Prostate gland (tissue), 2 donors: ENCODE data around the gene ADAMTS14. TPM values are rescaled to one million over a fixed set of nuclear protein-coding genes. Genes with fewer than 3 reads are reported as not detected.
"Not testable (repeated sequence)": the region's sequence is repeated elsewhere in the genome, so short reads cannot be mapped to it uniquely, and the experiment has no call there.

Experiments used
- DNase-seq: peaks from one replicate; pipeline ENCODE4 v3.0.0-alpha.2; 2019; ENCODE audit warnings: low spot score
- H3K27ac ChIP-seq, 2 donors: fragments of 200-600 bp; sonication (generic); 2 replicates each; pipeline ENCODE4 v1.5.1; 2017 to 2019
- H3K27me3 ChIP-seq: fragments of 200-600 bp; sonication (generic); replicated peaks from 2 replicates; pipeline ENCODE4 v1.5.1; 2019; ENCODE audit not compliant: insufficient read depth
- H3K36me3 ChIP-seq, 2 donors: fragments of 200-600 bp; sonication (generic); 1 replicate in 1 of 2; 2 replicates in 1 of 2; pipeline versions ENCODE4 v1.5.1 to v1.8.1; 2017 to 2019
- H3K4me1 ChIP-seq: fragments of 200-600 bp; sonication (generic); replicated peaks from 2 replicates; pipeline ENCODE4 v1.5.1; 2019
- H3K4me3 ChIP-seq, 2 donors: fragments of 200-600 bp; sonication (generic); 2 replicates each; pipeline ENCODE4 v1.5.1; 2017 to 2019
- H3K9me3 ChIP-seq: fragments of 200-600 bp; sonication (generic); 2 replicates; pipeline ENCODE4 v1.5.1; 2017
- POLR2A ChIP-seq: fragments of 450-650 bp; IDR thresholded peaks from one replicate; pipeline ENCODE4 v1.6.1; 2016; ENCODE audit warnings: antibody characterized with exemption, mild to moderate bottlenecking
- POLR2AphosphoS5 ChIP-seq: sonication (generic); formaldehyde crosslinking; IDR thresholded peaks from one replicate; pipeline ENCODE4 v1.6.1; 2017; ENCODE audit warnings: antibody characterized with exemption
- WGBS: methylation state at CpG from one replicate; pipeline ENCODE4 v1.1.5; 2018; 5-methylcytosine and 5-hydroxymethylcytosine counted together
- intact Hi-C: fragments of 100-400 bp; cut with DNase I; formaldehyde crosslinking; loops from one replicate; pipeline ENCODE4 v1.14.2; 2022
- total RNA-seq, 2 donors: library from RNA; depleted of rRNA; stranded (reverse); fragments of >200 nt; gene quantifications; one replicate each; pipeline ENCODE4 v1.1.0, GENCODE V29; 2016
- TF ChIP-seq, protein P1 (sequence below), 4 experiments: fragments of 200-600 bp in 2 of 4; fragments of 450-650 bp in 2 of 4; sonication (generic) in 2 of 4; IDR thresholded peaks; 1 replicate in 3 of 4; 2 replicates in 1 of 4; pipeline ENCODE4 v1.5.1; 2016 to 2019; ENCODE audit warnings: antibody characterized with exemption in 4 of 4, mild to moderate bottlenecking in 2 of 4, moderate library complexity in 2 of 4

The ADAMTS14 gene
- total RNA-seq, 2 donors from 2014 or later: 0.28 TPM; not detected in 1

DNA sequence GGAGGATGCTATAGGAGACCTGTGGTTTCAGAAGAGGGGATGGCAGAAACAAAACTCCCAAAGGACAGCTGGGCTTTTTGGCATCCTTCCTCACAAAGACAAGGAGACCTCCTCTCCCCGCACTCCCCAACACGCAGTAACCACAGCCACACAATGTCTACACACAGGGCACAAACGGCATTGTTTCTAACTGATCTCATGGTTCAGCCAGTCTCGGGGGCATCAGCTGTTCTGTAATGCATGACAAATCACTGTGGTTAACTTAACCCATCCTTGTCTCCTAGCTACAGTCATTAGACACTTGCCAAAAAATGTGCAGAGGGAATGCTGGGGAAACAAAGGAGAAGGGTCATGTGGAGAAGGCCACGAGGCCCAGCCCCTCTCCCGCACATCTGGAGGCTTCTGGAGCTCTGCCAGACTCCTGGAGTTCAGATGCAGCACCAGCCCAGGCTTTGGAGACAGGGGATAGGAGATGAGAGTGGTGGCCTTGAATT, 7.6 kb upstream of the ADAMTS14 start:
- H3K9me3 ChIP-seq: no peaks in the 10 kb centered on the region
- TF ChIP-seq, protein P1, sequence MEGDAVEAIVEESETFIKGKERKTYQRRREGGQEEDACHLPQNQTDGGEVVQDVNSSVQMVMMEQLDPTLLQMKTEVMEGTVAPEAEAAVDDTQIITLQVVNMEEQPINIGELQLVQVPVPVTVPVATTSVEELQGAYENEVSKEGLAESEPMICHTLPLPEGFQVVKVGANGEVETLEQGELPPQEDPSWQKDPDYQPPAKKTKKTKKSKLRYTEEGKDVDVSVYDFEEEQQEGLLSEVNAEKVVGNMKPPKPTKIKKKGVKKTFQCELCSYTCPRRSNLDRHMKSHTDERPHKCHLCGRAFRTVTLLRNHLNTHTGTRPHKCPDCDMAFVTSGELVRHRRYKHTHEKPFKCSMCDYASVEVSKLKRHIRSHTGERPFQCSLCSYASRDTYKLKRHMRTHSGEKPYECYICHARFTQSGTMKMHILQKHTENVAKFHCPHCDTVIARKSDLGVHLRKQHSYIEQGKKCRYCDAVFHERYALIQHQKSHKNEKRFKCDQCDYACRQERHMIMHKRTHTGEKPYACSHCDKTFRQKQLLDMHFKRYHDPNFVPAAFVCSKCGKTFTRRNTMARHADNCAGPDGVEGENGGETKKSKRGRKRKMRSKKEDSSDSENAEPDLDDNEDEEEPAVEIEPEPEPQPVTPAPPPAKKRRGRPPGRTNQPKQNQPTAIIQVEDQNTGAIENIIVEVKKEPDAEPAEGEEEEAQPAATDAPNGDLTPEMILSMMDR (IDR thresholded peaks at IDR 0.05): no peak
- no peak for TF ChIP-seq POLR2A
- no peaks in the 10 kb centered on the region for H3K4me1 ChIP-seq
- WGBS: 23% methylated on average over 6 of the region's 6 CpGs
- no peak overlapping the region for H3K4me3 ChIP-seq
- no peak for DNase-seq
- H3K36me3 ChIP-seq: no peaks in the 10 kb centered on the region
- peaks cover 3% of the 10 kb centered on the region for H3K27me3 ChIP-seq
- intact Hi-C loops: no loop called here
- H3K27ac ChIP-seq: no peak overlapping the region

DNA sequence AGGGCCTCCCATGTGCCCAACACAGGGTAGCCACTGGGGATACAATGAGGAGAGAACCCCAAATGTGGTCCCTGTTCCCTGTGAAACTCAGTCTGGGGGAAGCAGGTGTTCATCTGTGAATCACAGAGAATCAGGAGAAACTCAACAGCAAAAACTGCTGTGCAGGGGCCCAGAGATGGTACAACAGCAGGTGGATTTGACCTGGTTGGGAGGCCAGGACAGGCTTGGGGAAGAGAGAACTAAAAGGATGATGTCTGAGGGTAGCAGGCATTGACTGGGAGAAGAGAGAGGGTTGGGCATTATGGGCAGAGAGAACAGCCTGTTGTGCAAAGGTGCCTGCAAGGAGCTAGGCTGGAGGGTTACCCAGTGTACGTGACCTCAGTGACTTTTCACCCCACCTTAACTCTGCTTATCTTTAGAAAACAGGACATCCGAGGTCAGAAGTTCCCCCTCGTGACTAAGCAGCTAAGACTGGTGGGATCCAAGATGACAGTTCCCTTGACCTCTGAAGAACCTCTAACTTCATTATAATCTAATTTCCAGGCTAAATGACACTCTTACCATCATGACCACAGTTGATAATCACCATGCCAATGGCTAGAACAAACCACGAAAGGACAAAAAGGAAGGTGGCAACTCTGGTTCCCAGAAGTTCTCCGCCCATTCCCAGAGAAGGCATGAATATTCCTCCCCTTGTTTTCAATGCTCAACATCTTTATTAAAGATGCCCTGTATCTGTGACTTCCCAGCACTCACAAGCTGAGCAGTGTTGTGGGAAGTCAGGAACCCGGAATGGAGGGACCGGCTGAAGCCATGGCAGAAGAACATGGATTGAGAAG, 5.1 kb upstream of the ADAMTS14 start:
- Histone ChIP-seq H3K4me1 (no peaks in the 10 kb centered on the region), H3K27me3 (no peaks in the 10 kb centered on the region), H3K27ac (no peak overlapping the region), H3K4me3 (no peak overlapping the region), H3K9me3 (no peaks in the 10 kb centered on the region), H3K36me3 (no peaks in the 10 kb centered on the region)
- no peak for DNase-seq
- intact Hi-C loops: no loop called here
- TF ChIP-seq POLR2A (no peak), POLR2AphosphoS5 (no peak)
- TF ChIP-seq, protein P1 (IDR thresholded peaks at IDR 0.05): no peak
- WGBS: 83% methylated on average over 7 of the region's 7 CpGs

DNA sequence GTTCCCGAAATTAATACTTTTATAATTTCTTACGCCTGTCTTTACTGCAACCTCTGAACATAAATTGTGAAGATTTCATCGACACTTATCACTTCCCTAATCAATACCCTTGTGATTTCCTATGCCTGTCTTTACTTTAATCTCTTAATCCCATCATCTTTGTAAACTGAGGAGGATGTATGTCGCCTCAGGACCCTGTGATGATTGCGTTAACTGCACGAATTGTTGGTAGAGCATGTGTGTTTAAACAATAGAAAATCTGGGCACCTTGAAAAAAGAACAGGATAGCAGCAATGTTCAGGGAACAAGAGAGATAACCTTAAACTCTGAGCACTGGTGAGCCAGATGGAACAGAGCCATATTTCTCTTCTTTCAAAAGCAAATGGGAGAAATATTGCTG, 4.5 kb upstream of the ADAMTS14 start:
- H3K27ac ChIP-seq, intact Hi-C loops, H3K36me3 ChIP-seq, H3K4me1 ChIP-seq, H3K4me3 ChIP-seq, H3K27me3 ChIP-seq, DNase-seq, H3K9me3 ChIP-seq: not testable (repeated sequence)
- 95% methylated on average over 6 of the region's 6 CpGs for WGBS

DNA sequence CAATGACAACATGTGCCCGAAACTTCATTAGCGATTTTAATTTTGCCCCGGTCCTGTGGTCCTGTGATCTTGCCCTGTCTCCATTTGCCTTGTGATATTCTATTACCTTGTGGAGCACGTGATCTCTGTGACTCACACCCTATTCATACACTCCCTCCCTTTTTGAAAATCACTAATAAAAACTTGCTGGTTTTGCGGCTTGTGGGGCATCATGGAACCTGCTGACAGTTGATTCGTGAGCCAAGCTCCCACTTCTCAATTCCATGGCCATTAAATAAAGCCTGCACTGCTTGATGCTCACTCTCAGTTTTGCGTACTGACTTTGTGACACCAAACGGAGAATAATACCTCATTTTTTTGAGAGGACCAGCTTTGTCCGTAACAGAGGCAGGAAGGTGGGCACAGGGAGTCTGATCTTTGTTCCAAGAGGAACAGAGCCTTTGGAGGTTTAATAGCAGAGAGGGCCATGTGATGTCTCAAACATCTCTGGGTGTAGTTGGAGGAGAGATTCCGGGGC, 3.8 kb upstream of the ADAMTS14 start:
- TF ChIP-seq POLR2A: no peak
- TF ChIP-seq POLR2AphosphoS5: no peak
- TF ChIP-seq, protein P1 (IDR thresholded peaks at IDR 0.05): no peak
- 88% methylated on average over 10 of the region's 10 CpGs for WGBS
- no peaks in the 10 kb centered on the region for H3K36me3 ChIP-seq
- H3K9me3 ChIP-seq: no peaks in the 10 kb centered on the region
- DNase-seq: no peak
- intact Hi-C loops: no loop called here
- H3K4me3 ChIP-seq: no peak overlapping the region
- no peak overlapping the region for H3K27ac ChIP-seq
- no peaks in the 10 kb centered on the region for H3K27me3 ChIP-seq
- no peaks in the 10 kb centered on the region for H3K4me1 ChIP-seq

DNA sequence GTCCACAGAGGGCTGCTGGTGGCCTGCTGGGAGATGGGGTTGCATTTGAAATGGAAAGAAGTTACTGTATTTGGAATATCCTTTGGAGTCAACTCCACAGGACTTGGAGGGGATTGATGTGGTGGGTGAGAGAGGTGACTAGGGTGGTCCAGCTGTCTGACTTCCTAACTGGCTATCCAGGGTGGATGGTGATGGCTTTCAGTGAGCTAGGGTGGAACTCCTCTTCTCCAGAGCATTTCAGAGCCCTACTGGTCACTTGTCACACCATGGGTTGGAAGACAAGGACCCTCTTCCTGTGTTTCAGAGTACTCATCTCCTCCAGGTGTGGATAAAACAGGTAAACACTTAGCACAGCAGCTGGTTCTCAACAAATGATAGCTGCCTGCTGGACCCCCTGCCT, 3.3 kb upstream of the ADAMTS14 start:
- Histone ChIP-seq H3K27me3 (no peaks in the 10 kb centered on the region), H3K36me3 (no peaks in the 10 kb centered on the region), H3K4me3 (no peak overlapping the region), H3K27ac (no peak overlapping the region), H3K4me1 (no peaks in the 10 kb centered on the region), H3K9me3 (no peaks in the 10 kb centered on the region)
- DNase-seq: no peak
- intact Hi-C loops: no loop called here
- no peak for TF ChIP-seq POLR2AphosphoS5
- no peak for TF ChIP-seq POLR2A
- TF ChIP-seq, protein P1 (IDR thresholded peaks at IDR 0.05): no peak
